ENCODE results near the gene ANO1.
A peak's percentile ranks its signal among the peaks of the same experiment; 100 is the strongest.

ANO1 gene

GRCh38 chr11:70158201-70158600 lies 80.1 kb downstream of the ANO1 start:
- TF ChIP-seq CTCF (IDR thresholded peaks at IDR 0.05; ENCODE audit: low read depth, low read length, missing control alignments) = peak; percentile 52
- H3K4me3 ChIP-seq (ENCODE audit: low read depth, low read length) = no peak overlapping the region
- in situ Hi-C loops (cut with HindIII; ENCODE audit: low sequenced_read_pairs) = no loop called here
- no peak for DNase-seq (ENCODE audit: low read depth)

- no peak overlapping the region for H3K4me3 ChIP-seq (ENCODE audit: low read depth, low read length)
- DNase-seq (ENCODE audit: low read depth) = no peak
- in situ Hi-C loops (cut with HindIII; ENCODE audit: low sequenced_read_pairs) = no loop called here
- no peak for TF ChIP-seq CTCF (IDR thresholded peaks at IDR 0.05; ENCODE audit: low read depth, low read length, missing control alignments)
Observed at GRCh38 chr11:70158757-70159389, 80.8 kb downstream of the ANO1 start.

GRCh38 chr11:70159627-70160570 lies 81.8 kb downstream of the ANO1 start:
- no peak for TF ChIP-seq CTCF (IDR thresholded peaks at IDR 0.05; ENCODE audit: low read depth, low read length, missing control alignments)
- in situ Hi-C loops (cut with HindIII; ENCODE audit: low sequenced_read_pairs) = no loop called here
- H3K4me3 ChIP-seq (ENCODE audit: low read depth, low read length) = no peak overlapping the region
- peak; percentile 34 for DNase-seq (ENCODE audit: low read depth)

GRCh38 chr11:70161043-70161625 lies 83.0 kb downstream of the ANO1 start:
- H3K4me3 ChIP-seq (ENCODE audit: low read depth, low read length) = no peak overlapping the region
- in situ Hi-C loops (cut with HindIII; ENCODE audit: low sequenced_read_pairs) = no loop called here
- no peak for DNase-seq (ENCODE audit: low read depth)
- no peak for TF ChIP-seq CTCF (IDR thresholded peaks at IDR 0.05; ENCODE audit: low read depth, low read length, missing control alignments)

GRCh38 chr11:70164705-70165104 lies 86.6 kb downstream of the ANO1 start:
- DNase-seq (ENCODE audit: low read depth) = no peak
- in situ Hi-C loops (cut with HindIII; ENCODE audit: low sequenced_read_pairs) = no loop called here
- no peak overlapping the region for H3K4me3 ChIP-seq (ENCODE audit: low read depth, low read length)
- TF ChIP-seq CTCF (IDR thresholded peaks at IDR 0.05; ENCODE audit: low read depth, low read length, missing control alignments) = no peak

- TF ChIP-seq CTCF (IDR thresholded peaks at IDR 0.05; ENCODE audit: low read depth, low read length, missing control alignments) = no peak
- in situ Hi-C loops (cut with HindIII; ENCODE audit: low sequenced_read_pairs) = no loop called here
- DNase-seq (ENCODE audit: low read depth) = no peak
Observed at GRCh38 chr11:70167120-70167519, 89.0 kb downstream of the ANO1 start.

More at GRCh38 chr11:70167120-70167519, 89.0 kb downstream of the ANO1 start:
- no peak overlapping the region for H3K4me3 ChIP-seq (ENCODE audit: low read depth, low read length)

All from astrocyte of the cerebellum (primary cell).